NCI-H748 (cell line): ENCODE results near the gene SYT9.

Experiments used
- DNase-seq: peaks from one replicate; lab custom pipeline; 2025; ENCODE audit not compliant: unreplicated experiment; lab: John Stamatoyannopoulos, UW

The SYT9 gene

GRCh38 chr11:7251836-7252682 is at the start of gene SYT9:
Gene SYT9, plus strand, starts transcription at chr11:7251904. Its CDS starts 283 bp downstream, at chr11:7252187.
- peak; percentile 77 for DNase-seq

GRCh38 chr11:7202412-7202811 is 49.3 kb upstream of the SYT9 start:
- DNase-seq, result no peak

GRCh38 chr11:7204778-7205177 is 46.9 kb upstream of the SYT9 start:
- DNase-seq, result no peak

GRCh38 chr11:7208391-7208790 is 43.3 kb upstream of the SYT9 start:
- peak; percentile 3 for DNase-seq

GRCh38 chr11:7219491-7219890 is 32.2 kb upstream of the SYT9 start:
- no peak for DNase-seq

GRCh38 chr11:7220636-7221035 is 31.1 kb upstream of the SYT9 start:
- DNase-seq, result no peak

GRCh38 chr11:7222619-7223018 is 29.1 kb upstream of the SYT9 start:
- DNase-seq, result no peak

GRCh38 chr11:7239877-7240276 is 11.8 kb upstream of the SYT9 start:
- DNase-seq, result no peak

- no peak for DNase-seq
Measured at GRCh38 chr11:7245341-7245740, 6.4 kb upstream of the SYT9 start.

- no peak for DNase-seq
Measured at GRCh38 chr11:7246179-7246578, 5.5 kb upstream of the SYT9 start.

- DNase-seq, result no peak
Measured at GRCh38 chr11:7250166-7250565, 1.5 kb upstream of the SYT9 start.

GRCh38 chr11:7251487-7251835 is 243 bp upstream of the SYT9 start:
- DNase-seq, result no peak

- DNase-seq, result no peak
Measured at GRCh38 chr11:7252683-7253213, 1.0 kb downstream of the SYT9 start.

- DNase-seq, result no peak
Measured at GRCh38 chr11:7253800-7254199, 2.1 kb downstream of the SYT9 start.

- DNase-seq, result no peak
Measured at GRCh38 chr11:7254731-7255291, 3.1 kb downstream of the SYT9 start.

- no peak for DNase-seq
Measured at GRCh38 chr11:7256943-7257342, 5.2 kb downstream of the SYT9 start.

GRCh38 chr11:7257724-7258123 is 6.0 kb downstream of the SYT9 start:
- DNase-seq, result no peak

GRCh38 chr11:7261578-7261977 is 9.9 kb downstream of the SYT9 start:
- DNase-seq, result no peak

GRCh38 chr11:7262672-7263071 is 11.0 kb downstream of the SYT9 start:
- DNase-seq, result no peak

GRCh38 chr11:7263842-7264241 is 12.1 kb downstream of the SYT9 start:
- DNase-seq, result no peak

GRCh38 chr11:7268758-7269157 is 17.1 kb downstream of the SYT9 start:
- no peak for DNase-seq

GRCh38 chr11:7270233-7270865 is 18.6 kb downstream of the SYT9 start:
- no peak for DNase-seq
